H9 (cell line): ENCODE results near the gene LAMP1. TPM values are rescaled to one million over a fixed set of nuclear protein-coding genes. Genes with fewer than 3 reads are reported as not detected.

ENCODE experiments used
- DNase-seq: peaks from one replicate; pipeline ENCODE4 v3.0.0-alpha.2; 2017
- H2AFZ ChIP-seq: one replicate; pipeline ENCODE4 v1.6.1; 2013; ENCODE audit warnings: mild to moderate bottlenecking, low read length, control low read depth, moderate library complexity
- H2AK5ac ChIP-seq: 2 replicates; pipeline ENCODE4 v1.6.1; 2013; ENCODE audit warnings: low read length, control low read depth, mixed read lengths; ENCODE audit not compliant: insufficient read length
- H2BK120ac ChIP-seq: one replicate; pipeline ENCODE4 v1.6.1; 2013; ENCODE audit warnings: low read depth, mild to moderate bottlenecking, low read length, control low read depth, inconsistent platforms; ENCODE audit not compliant: poor library complexity, severe bottlenecking
- H2BK12ac ChIP-seq: 2 replicates; pipeline ENCODE4 v1.6.1; 2013; ENCODE audit warnings: low read length, control low read depth, mixed read lengths, low read depth; ENCODE audit not compliant: insufficient read length
- H2BK15ac ChIP-seq: 2 replicates; pipeline ENCODE4 v1.6.1; 2013; ENCODE audit warnings: low read depth, low read length, control low read depth
- H2BK20ac ChIP-seq: one replicate; pipeline ENCODE4 v1.6.1; 2013; ENCODE audit warnings: low read depth, mild to moderate bottlenecking, low read length, control low read depth, inconsistent platforms; ENCODE audit not compliant: poor library complexity, severe bottlenecking
- H2BK5ac ChIP-seq: 2 replicates; pipeline ENCODE4 v1.6.1; 2013; ENCODE audit warnings: low read length, control low read depth, mixed read lengths; ENCODE audit not compliant: insufficient read length
- H3K14ac ChIP-seq: 2 replicates; pipeline ENCODE4 v1.6.1; 2013; ENCODE audit warnings: low read length, control low read depth; ENCODE audit not compliant: insufficient read depth
- H3K18ac ChIP-seq: 2 replicates; pipeline ENCODE4 v1.6.1; 2013; ENCODE audit warnings: low read depth, mild to moderate bottlenecking, mixed read lengths, low read length, control low read depth; ENCODE audit not compliant: insufficient read length
- H3K23ac ChIP-seq: 2 replicates; pipeline ENCODE4 v1.6.1; 2013; ENCODE audit warnings: low read length, control low read depth, mixed read lengths, low read depth; ENCODE audit not compliant: insufficient read length
- H3K23me2 ChIP-seq: 2 replicates; pipeline ENCODE4 v1.6.1; 2013; ENCODE audit warnings: low read depth, mild to moderate bottlenecking, mixed read lengths, low read length, control low read depth; ENCODE audit not compliant: insufficient read length, poor library complexity, severe bottlenecking
- H3K27ac ChIP-seq: 2 replicates; pipeline ENCODE4 v1.5.1; 2013; ENCODE audit warnings: low read length, control low read depth, mixed read lengths, low read depth; ENCODE audit not compliant: insufficient read length
- H3K27me3 ChIP-seq: 2 replicates; pipeline ENCODE4 v1.6.1; 2013; ENCODE audit warnings: low read length, control low read depth, inconsistent platforms; ENCODE audit not compliant: insufficient read depth
- H3K4ac ChIP-seq: 2 replicates; pipeline ENCODE4 v1.6.1; 2013; ENCODE audit warnings: low read depth, mild to moderate bottlenecking, control low read depth, inconsistent platforms, low read length, moderate library complexity
- H3K4me1 ChIP-seq: 2 replicates; pipeline ENCODE4 v1.6.1; 2013; ENCODE audit warnings: low read length, control low read depth, inconsistent platforms; ENCODE audit not compliant: insufficient read depth
- H3K4me2 ChIP-seq: 2 replicates; pipeline ENCODE4 v1.6.1; 2013; ENCODE audit warnings: low read length, control low read depth, mixed read lengths; ENCODE audit not compliant: insufficient read length, insufficient read depth
- H3K56ac ChIP-seq: 2 replicates; pipeline ENCODE4 v1.6.1; 2013; ENCODE audit warnings: low read depth, mild to moderate bottlenecking, mixed read lengths, low read length, control low read depth; ENCODE audit not compliant: insufficient read length
- H3K79me1 ChIP-seq: 2 replicates; pipeline ENCODE4 v1.6.1; 2013; ENCODE audit warnings: low read depth, mild to moderate bottlenecking, moderate library complexity, low read length, control low read depth, inconsistent platforms; ENCODE audit not compliant: insufficient read depth, poor library complexity, severe bottlenecking
- H3K79me2 ChIP-seq: 2 replicates; pipeline ENCODE4 v1.6.1; 2013; ENCODE audit warnings: low read length, control low read depth, inconsistent platforms; ENCODE audit not compliant: insufficient read depth
- H3K9ac ChIP-seq: 2 replicates; pipeline ENCODE4 v1.6.1; 2013; ENCODE audit warnings: low read length, control low read depth, mixed read lengths; ENCODE audit not compliant: insufficient read length; ENCODE audit errors: extremely low read depth
- H3K9me3 ChIP-seq: one replicate; pipeline ENCODE4 v1.6.1; 2013; ENCODE audit warnings: low read depth, low read length, inconsistent platforms; ENCODE audit not compliant: control insufficient read depth
- H3T11ph ChIP-seq: one replicate; pipeline ENCODE4 v1.6.1; 2013; ENCODE audit warnings: mild to moderate bottlenecking, low read length, control low read depth, inconsistent platforms
- H4K20me1 ChIP-seq: one replicate; pipeline ENCODE4 v1.6.1; 2013; ENCODE audit not compliant: control insufficient read depth, insufficient read length, insufficient read depth
- H4K5ac ChIP-seq: 2 replicates; pipeline ENCODE4 v1.6.1; 2013; ENCODE audit warnings: low read depth, mild to moderate bottlenecking, mixed read lengths, low read length, control low read depth; ENCODE audit not compliant: insufficient read length
- H4K8ac ChIP-seq: replicated peaks from 2 replicates; pipeline ENCODE4 v1.6.1; 2013; ENCODE audit warnings: low read length, control low read depth, mixed read lengths, low read depth; ENCODE audit not compliant: insufficient read length
- H4K91ac ChIP-seq: 2 replicates; pipeline ENCODE4 v1.6.1; 2013; ENCODE audit warnings: low read depth, mild to moderate bottlenecking, moderate library complexity, mixed read lengths, low read length, control low read depth; ENCODE audit not compliant: insufficient read length
- H3K27ac Mint-ChIP-seq, 3 experiments: 2 replicates in 2 of 3; 3 replicates in 1 of 3; pipeline ENCODE4 v1.8.0; 2020 to 2021; ENCODE audit warnings: mixed read lengths in 3 of 3, mild to moderate bottlenecking in 1 of 3, moderate library complexity in 1 of 3
- H3K27me3 Mint-ChIP-seq: 2 replicates; pipeline ENCODE4 v1.8.0; 2021; ENCODE audit warnings: low read depth, mild to moderate bottlenecking, moderate library complexity, mixed read lengths
- H3K36me3 Mint-ChIP-seq, 3 experiments: 2 replicates in 2 of 3; 3 replicates in 1 of 3; pipeline ENCODE4 v1.8.0; 2020 to 2021; ENCODE audit warnings: low read depth in 3 of 3, mixed read lengths in 3 of 3; ENCODE audit not compliant: insufficient read depth in 1 of 3
- H3K4me1 Mint-ChIP-seq, 2 experiments: 2 replicates each; pipeline ENCODE4 v1.8.0; 2020; ENCODE audit warnings: mixed read lengths in 2 of 2
- H3K4me3 Mint-ChIP-seq, 2 experiments: 2 replicates in 1 of 2; 3 replicates in 1 of 2; pipeline ENCODE4 v1.8.0; 2020 to 2021; ENCODE audit warnings: mild to moderate bottlenecking in 2 of 2, mixed read lengths in 2 of 2, moderate library complexity in 1 of 2
- H3K9me3 Mint-ChIP-seq, 2 experiments: 2 replicates in 1 of 2; 3 replicates in 1 of 2; pipeline ENCODE4 v1.8.0; 2020; ENCODE audit warnings: mild to moderate bottlenecking in 2 of 2, mixed read lengths in 2 of 2, moderate library complexity in 1 of 2
- CTCF ChIP-seq: fragments of 200-600 bp; sonication (generic); conservative IDR thresholded peaks from 3 replicates; pipeline ENCODE4 v1.8.0; 2021; ENCODE audit warnings: antibody characterized with exemption, mild to moderate bottlenecking
- WGBS: extraction: QIAGEN DNeasy Blood & Tissue Kit; methylation state at CpG from one replicate; pipeline ENCODE4 v1.1.7; 2013; ENCODE audit warnings: missing lambda C conversion rate, low lambda C conversion rate, mixed read lengths; ENCODE audit not compliant: insufficient read length; ENCODE audit errors: extremely low coverage; 5-methylcytosine and 5-hydroxymethylcytosine counted together
- total RNA-seq: library from RNA; stranded (reverse); gene quantifications from 2 replicates; pipeline ENCODE4 v1.2.1, GENCODE V29; 2021

The LAMP1 gene
- total RNA-seq, 1 experiment from 2014 or later, result 131 TPM

- H2BK20ac ChIP-seq, result no peak overlapping the region
- peak overlapping the region; percentile 82 for H3K4me2 ChIP-seq
- H3K18ac ChIP-seq, result no peak overlapping the region
- H3T11ph ChIP-seq, result no peak overlapping the region
- Mint-ChIP-seq H3K9me3 (peaks cover 0 to 5% of the 10 kb centered on the region in 2 experiments; a peak in 2 of 5 replicates), H3K36me3 (peaks cover 0 to 1% (median 0%) of the 10 kb centered on the region in 3 experiments; a peak in 3 of 7 replicates), H3K27me3 (peaks cover 8% of the 10 kb centered on the region), H3K4me3 (peak overlapping the region; percentile 91 to 93), H3K4me1 (peaks cover 14 to 17% of the 10 kb centered on the region in 2 experiments), H3K27ac (peak overlapping the region in 1 of 3 experiments; percentile 85; a peak in 3 of 7 replicates)
- H3K23me2 ChIP-seq, result peaks cover 12% of the 10 kb centered on the region
- no peak overlapping the region for H3K27ac ChIP-seq
- WGBS, result no CpG with 5 or more reads among the region's 19 CpGs
- H4K91ac ChIP-seq, result no peak overlapping the region
- H3K9ac ChIP-seq, result peak overlapping the region; percentile 95
- peaks cover 31% of the 10 kb centered on the region; the same call in 1 of the 2 replicates for H3K79me2 ChIP-seq
- 0 out of 2 replicates have a peak, but pooled peaks cover 3% of the 10 kb centered on the region for H3K4me1 ChIP-seq
- no peak overlapping the region for H2AK5ac ChIP-seq
- H4K5ac ChIP-seq, result no peak overlapping the region
- H3K27me3 ChIP-seq, result no peaks in the 10 kb centered on the region; the same call in 1 of the 2 replicates
- no peak for DNase-seq
- no peak overlapping the region for H2BK12ac ChIP-seq
- H2AFZ ChIP-seq, result no peak overlapping the region
- H2BK120ac ChIP-seq, result no peak overlapping the region
- no peak overlapping the region for H2BK15ac ChIP-seq
- H3K56ac ChIP-seq, result no peak overlapping the region
- H3K79me1 ChIP-seq, result peaks cover 7% of the 10 kb centered on the region
- H3K4ac ChIP-seq, result no peak overlapping the region
- H4K20me1 ChIP-seq, result no peaks in the 10 kb centered on the region
- no peak overlapping the region for H3K23ac ChIP-seq
- H4K8ac ChIP-seq, result no peak overlapping the region
- no peak overlapping the region for H3K14ac ChIP-seq
- no peaks in the 10 kb centered on the region for H3K9me3 ChIP-seq
- no peak for TF ChIP-seq CTCF
- no peak overlapping the region for H2BK5ac ChIP-seq
Observed at GRCh38 chr13:113298043-113298945, 1.3 kb downstream of the LAMP1 start.
